GM12875 (cell line): ENCODE data around the gene PKN3.

Source experiments
- H3K4me3 ChIP-seq: one replicate; pipeline ENCODE4 v1.5.1; 2011; ENCODE audit warnings: low read depth, low read length, control low read depth
- CTCF ChIP-seq: IDR thresholded peaks from 2 replicates; pipeline ENCODE4 v1.5.1; 2011; ENCODE audit warnings: low read depth, mild to moderate bottlenecking, control low read depth, inconsistent platforms, low read length, moderate library complexity, borderline replicate concordance; ENCODE audit not compliant: insufficient read depth

PKN3 gene

DNA sequence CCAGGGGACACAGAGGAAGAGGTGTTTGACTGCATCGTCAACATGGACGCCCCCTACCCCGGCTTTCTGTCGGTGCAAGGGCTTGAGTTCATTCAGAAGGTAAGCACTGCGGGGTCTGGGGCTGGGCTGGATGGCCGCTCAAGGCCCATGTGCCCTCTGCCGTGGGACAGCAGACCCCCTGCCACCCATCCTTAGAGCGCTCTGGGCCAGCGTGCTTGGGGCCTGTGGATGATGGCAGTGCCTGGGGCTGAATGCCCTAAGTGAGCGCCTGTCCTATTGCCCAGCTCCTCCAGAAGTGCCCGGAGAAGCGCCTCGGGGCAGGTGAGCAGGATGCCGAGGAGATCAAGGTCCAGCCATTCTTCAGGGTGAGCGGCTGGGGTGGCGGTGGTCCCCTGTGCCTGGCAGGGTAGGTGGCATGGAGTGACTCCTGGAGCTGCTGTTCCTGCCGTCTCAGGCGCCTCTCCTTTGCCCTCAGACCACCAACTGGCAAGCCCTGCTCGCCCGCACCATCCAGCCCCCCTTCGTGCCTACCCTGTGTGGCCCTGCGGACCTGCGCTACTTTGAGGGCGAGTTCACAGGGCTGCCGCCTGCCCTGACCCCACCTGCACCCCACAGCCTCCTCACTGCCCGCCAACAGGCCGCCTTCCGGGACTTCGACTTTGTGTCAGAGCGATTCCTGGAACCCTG lies 17.8 kb downstream of the PKN3 start:
- no peak overlapping the region for H3K4me3 ChIP-seq
- TF ChIP-seq CTCF = no peak

DNA sequence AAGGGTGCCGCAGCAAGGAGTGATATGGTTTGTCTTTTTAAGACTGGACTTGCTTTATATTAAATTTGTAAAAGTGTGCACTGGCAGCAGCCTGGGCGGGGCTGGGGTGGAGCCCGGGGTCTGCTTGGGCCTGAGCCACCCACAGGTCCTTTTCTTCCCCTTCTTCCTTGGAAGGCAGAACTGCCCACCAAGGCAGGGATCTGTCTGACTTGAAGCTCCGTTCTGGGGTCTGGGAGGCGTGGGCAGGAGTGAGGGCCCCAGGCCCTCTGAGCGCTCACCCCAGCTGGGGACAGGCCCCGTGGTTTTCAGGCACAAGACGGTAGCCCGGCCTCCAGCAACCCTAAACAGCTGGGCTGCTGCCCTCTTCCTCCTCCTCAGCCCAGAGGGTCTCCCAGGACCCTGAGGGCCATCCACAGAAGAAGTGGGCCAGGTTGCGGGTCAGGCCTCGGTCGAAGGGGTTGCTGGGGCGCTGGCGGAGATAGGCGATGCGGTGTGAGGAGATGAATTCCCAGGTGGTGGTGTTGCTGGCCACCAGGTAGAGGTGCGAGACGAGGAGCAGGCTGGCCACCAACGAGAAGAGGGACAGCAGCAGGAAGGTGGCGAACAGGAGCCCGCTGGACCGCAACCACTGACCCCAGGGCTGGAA lies 18.7 kb downstream of the PKN3 start:
- no peak overlapping the region for H3K4me3 ChIP-seq
- no peak for TF ChIP-seq CTCF

DNA sequence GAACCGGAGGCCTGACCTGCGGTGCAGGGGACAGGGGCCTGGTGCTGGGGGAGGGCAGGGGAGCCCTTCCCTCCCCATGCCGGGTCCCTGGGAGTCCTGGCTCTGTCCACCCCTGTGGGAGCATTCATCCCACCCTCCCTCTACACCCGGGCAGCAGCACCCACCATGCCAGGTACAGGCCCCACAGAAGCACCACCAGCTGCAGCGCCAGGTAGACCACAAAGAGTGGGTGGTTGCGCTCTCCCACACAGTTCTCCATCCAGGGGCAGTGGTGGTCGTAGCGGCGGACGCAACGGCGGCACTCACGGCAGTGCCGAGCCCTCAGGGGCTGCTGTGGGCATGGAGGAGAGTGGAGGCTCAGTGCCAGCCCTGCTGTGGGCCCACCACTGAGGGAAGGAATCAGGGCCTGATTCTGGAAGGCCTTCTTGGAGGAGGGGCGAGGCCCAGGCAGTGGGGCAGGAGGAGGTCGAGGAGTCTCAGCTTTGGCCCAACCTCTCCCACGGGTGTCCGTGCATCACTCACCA lies 19.2 kb downstream of the PKN3 start:
- H3K4me3 ChIP-seq = no peak overlapping the region
- no peak for TF ChIP-seq CTCF

DNA sequence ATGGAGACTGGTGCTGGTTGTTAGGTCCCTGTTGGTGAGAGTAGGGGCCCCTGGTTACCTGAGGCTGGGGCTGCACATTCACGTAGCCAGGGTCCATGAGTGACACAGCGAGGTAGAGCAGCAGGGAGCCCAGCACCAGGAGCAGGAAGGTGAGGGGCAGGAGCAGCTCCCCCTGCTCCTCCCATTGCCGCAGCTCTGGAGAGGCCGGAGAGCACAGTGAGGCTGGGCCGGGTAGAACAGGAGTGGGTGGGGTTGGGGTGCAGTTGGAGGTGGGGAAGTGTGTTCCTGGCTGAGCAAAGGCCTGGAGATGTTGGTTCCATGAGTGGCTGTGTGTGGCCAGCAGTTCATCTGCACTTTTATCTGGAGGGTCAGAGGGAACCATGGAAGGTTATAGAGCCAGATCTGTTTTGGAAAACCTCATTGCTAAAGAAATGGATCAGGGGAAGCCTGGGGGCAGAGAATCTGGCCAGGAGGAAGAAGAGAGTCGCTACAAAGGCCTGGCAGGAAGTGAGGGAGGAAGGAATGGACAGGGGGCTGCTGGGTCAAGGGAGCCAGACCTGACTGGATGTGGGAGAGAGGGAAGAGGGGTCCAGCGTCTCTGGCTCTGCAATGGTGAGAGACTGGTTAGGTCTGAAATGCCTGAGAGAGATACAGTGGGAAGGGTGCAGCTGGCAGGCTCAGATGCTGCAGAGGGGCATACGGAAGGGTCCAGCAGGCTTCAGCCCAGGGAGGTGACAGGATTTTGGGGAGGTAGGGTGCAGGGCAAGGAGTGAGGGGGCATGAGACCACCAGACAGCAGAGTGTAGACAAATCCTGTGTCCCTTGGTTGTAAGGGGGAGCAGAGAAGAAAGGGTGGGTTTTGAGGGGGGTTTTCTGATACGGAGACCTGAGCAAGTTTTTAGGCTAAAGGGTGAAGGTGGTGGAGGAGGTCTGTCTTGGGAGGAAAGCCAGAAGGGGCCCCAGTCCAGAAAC lies 20.4 kb downstream of the PKN3 start:
- peak overlapping the region; percentile 97 for H3K4me3 ChIP-seq
- no peak for TF ChIP-seq CTCF

DNA sequence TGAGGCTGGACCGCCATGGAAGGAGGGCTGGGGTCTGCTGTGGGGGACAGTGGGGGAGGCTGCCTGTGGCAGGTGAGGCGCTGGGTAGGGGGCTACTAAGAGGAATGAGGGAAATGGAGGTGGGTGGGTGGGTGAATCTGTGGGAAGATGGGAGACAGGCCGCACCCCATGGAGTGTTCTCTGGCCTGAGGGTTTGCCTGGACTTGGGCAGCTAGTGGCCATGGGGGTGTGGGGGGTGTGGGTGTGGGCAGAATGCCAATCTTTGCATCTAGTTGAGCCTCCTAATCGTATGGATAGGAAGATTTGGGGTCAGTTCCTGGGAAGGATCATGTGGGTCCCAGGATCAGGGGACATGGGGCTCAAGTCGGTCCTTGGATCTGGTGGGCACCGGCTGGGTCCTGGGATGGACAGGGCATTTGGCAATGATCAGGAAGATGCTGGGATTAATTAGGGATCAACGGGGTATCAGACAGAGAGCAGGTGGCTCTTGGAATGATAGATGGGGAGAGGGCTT lies 21.1 kb downstream of the PKN3 start:
- no peak for TF ChIP-seq CTCF
- H3K4me3 ChIP-seq = peak overlapping the region; percentile 97

GRCh38 chr9:128723866-128724743 lies 21.8 kb downstream of the PKN3 start, which contains the start of gene ZDHHC12:
TSS of gene ZDHHC12 (minus strand) at chr9:128724127. CDS start at chr9:128724093, 34 bp downstream.
- H3K4me3 ChIP-seq = peak within 1 kb of the TSS; percentile 97
- TF ChIP-seq CTCF = no peak
